GM13977 (cell line): ENCODE measurements around the gene SH3GLB2.
"Not testable (repeated sequence)": the region's sequence is repeated elsewhere in the genome, so short reads cannot be mapped to it uniquely, and the experiment has no call there.

ENCODE experiments used
- DNase-seq: peaks from one replicate; pipeline ENCODE4 v3.0.0; 2012; ENCODE audit warnings: low spot score
- CTCF ChIP-seq: IDR thresholded peaks from 2 replicates; pipeline ENCODE4 v1.5.1; 2012; ENCODE audit warnings: mild to moderate bottlenecking, control low read depth; ENCODE audit not compliant: insufficient read depth; ENCODE audit errors: extremely low read depth, missing control alignments
- in situ Hi-C: fragments of 300-500 bp; cut with MboI; formaldehyde crosslinking; loops from one replicate; pipeline ENCODE4 v1.12.0; 2022; ENCODE audit warnings: low sequenced_read_pairs, low pct_unique_long_range_greater_than_20kb, mixed read lengths, inconsistent platforms; ENCODE audit not compliant: unreplicated experiment

The SH3GLB2 gene

GRCh38 chr9:129007766-129008468 lies 20.2 kb downstream of the SH3GLB2 start:
- in situ Hi-C loops: no loop called here
- no peak for DNase-seq
- no peak for TF ChIP-seq CTCF

- DNase-seq: no peak
- TF ChIP-seq CTCF: no peak
- in situ Hi-C loops: no loop called here
Observed at GRCh38 chr9:129007035-129007765, 20.9 kb downstream of the SH3GLB2 start.

GRCh38 chr9:129006328-129007034 lies 21.6 kb downstream of the SH3GLB2 start:
- peak; percentile 82 for DNase-seq
- in situ Hi-C loops: no loop called here
- peak; percentile 92 for TF ChIP-seq CTCF

GRCh38 chr9:129005336-129005997 lies 22.7 kb downstream of the SH3GLB2 start:
- in situ Hi-C loops: no loop called here

GRCh38 chr9:129004173-129004572 lies 24.0 kb downstream of the SH3GLB2 start:
- in situ Hi-C loops, DNase-seq: not testable (repeated sequence)

More at GRCh38 chr9:129005336-129005997, 22.7 kb downstream of the SH3GLB2 start:
- no peak for TF ChIP-seq CTCF
- no peak for DNase-seq

GRCh38 chr9:129002992-129003391 lies 25.1 kb downstream of the SH3GLB2 start:
- in situ Hi-C loops: no loop called here
- TF ChIP-seq CTCF: no peak
- no peak for DNase-seq
